Stimulated activated CD4-positive, alpha-beta T cell treated with anti-CD3 and anti-CD28 coated beads, Interleukin-1b, Interleukin-23, amount 100 ng/mL, for 24 hours (primary cell): Measurements from ENCODE around the gene NFE2.
A peak's percentile ranks its signal among the peaks of the same experiment; 100 is the strongest.

Experiments used
- DNase-seq, 4 experiments: peaks; one replicate each; pipeline ENCODE4 v3.0.0-alpha.2; 2020; ENCODE audit warnings: low read depth in 4 of 4, low spot score in 1 of 4

The NFE2 gene

DNA sequence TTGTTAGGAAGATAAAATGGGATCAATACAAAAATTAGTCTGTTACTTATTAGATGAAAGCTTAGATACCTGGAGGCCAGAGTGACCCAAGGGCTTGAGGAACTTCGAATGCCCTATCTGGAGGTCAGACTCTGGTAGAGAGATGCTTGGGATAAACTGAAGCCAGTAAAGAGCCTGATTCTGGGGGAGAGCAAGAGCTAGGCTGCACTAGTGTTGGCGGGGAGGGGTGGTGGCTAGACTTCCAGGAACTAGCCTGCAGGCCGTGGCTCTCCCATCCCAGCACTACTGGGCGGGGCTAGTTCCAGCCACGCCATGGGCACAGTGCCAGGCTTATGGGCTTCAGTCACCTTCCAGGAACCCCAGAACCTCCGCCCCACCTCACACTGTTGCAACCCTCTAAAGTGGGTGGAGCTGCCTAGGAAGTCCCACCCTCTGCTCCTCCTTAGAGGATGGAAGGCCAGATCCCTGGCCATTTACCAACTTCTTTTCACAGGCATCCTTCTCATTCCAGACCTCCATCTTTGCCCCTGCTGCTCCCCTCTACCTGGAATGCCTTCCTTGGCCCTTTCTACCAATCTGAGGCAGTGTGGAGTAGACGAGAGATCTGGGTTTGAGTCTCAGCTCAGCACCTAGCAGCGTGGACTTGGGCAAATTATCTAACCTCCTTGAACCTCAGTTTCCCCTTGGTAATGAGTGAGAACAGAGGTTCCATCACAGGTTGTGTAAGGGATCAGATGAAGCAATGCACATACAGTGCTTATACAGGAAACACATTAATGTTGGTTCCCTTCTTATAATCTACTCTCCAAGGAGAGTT lies 6.3 kb upstream of the NFE2 start:
- no peak for DNase-seq

DNA sequence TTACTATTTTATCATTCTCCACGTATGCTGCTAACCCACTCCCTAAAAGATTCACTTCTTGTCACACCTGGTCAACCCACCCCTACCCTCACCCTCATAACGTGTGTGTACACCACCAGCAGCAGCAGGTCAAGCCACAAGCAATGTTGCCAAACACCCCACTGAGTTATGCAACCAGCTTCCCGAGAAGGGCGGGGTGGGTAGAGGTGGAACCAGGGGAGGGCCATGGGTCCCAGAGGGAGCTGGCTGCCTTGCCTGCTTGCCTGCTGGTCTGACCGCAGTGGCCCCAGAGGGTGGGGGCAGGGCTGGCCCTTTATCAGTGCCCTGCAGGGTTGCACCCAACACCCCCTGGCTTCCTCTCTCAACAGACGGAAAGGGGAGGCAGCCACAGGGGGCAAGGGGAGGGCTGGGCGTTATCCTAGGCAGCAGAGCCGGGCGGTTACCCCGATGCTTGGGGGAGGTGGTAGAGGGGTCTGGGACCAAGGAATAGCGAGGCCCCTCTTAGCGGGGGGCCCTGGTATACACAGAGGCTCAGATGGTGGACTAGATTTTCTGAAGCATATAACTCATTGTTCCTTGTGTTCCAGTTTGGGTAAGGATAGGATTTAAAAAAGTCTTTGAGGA lies 3.5 kb upstream of the NFE2 start:
- no peak for DNase-seq

DNA sequence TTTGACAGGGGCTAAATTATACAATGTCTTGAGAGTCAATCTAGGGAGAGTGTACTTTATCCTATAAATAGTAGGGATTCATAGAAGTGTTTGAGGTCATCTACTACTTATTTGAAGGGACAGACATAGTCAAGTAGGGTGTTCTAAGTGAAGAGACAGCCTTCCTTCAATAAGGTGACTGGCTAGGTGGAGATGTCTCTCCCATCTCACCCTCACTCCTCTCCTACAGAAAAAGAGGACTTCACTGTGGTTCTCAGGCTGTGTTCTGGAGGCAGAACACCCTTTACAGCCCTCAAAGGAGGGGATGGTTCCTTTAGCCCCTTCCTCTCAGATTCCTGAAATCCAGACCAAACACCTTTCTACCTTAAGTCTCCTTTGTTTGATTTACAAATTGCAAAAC lies 2.8 kb upstream of the NFE2 start:
- DNase-seq = no peak

DNA sequence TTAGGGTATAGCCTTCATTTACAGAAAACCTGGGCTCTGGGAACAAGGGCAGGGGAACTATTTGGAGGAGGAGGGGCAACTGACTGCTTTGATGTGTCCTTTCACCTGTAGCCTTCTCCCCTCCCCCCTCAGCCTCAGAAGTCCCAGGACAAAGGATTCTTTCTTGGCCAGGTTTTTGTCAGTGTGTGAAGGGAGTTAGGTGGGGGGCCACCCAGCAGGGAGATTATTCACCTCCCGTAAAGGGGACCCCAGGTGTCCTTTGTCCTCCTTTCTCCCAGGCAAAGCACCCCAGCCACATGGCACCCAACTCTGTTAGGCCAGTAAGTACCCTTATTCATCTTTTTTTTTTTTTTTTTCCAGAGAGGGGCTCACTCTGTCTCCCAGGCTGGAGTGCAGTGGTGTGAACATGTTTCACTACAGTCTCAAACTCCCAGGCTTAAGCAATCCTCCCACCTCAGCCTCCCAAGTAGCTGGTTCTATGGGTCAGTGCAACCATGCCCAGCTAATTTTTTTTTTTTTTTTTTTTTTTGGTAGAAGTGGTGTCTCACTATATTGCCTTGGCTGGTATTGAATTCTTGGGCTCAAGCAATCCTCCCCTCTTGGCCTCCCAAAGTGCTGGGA lies 723 bp upstream of the NFE2 start:
- no peak for DNase-seq

DNA sequence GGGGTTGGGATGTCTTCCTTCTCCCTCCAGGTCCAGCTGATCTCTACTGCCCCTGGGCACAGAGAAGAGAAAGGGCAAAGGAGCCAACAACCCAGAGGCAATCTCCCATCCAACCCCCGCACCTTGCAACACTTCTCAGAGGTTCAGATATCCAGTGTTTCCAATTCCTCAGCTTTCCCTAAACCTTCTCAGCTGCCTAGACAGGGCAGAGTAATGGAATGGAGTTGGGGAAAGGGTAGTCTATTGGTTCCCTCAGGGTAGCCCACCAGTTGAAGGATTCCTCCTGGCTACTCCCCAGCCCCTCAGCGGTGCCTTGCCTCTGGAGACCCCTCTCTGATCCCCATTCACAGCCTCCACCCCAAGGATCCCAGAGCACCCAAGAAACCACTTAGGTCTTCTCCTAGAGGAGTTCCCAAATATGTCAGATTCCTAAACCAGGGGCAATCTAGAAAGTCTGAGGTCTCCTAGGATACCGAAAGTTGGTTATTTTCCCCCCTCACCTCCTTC lies 537 bp downstream of the NFE2 start:
- DNase-seq = no peak

DNA sequence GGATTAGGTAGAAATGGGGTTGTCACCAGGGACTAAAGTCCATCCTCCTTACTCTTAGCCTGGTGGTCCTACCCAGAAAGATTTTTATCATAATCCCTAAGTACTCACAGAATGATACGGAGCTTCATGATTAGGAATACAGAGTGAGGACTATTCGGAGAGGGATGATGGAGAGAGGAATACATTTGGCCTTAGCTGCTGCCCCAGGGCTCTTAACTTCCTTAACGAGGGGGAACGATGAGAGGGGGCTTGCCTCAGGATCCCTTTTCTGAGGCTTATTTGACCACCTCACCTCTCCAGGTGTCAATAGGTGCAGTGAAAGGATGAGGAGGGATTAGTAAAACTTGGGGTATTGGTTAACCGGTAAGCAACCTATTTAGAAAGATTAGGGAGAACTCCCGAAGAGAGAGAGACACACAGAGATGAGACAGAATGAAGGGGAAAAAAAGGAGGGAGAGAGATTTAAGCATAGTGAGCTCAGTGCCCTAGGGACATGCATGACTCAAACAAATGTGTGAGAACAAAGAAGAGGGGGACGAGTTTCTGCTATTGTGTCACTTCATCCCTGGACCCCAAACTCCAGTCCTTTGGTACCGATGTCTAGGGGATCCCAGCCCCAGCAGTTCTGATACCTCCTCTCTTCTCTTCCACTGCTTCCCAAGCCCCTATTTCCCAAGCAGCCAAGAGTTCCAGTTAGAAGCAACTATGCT lies 1.1 kb downstream of the NFE2 start:
- DNase-seq = no peak

DNA sequence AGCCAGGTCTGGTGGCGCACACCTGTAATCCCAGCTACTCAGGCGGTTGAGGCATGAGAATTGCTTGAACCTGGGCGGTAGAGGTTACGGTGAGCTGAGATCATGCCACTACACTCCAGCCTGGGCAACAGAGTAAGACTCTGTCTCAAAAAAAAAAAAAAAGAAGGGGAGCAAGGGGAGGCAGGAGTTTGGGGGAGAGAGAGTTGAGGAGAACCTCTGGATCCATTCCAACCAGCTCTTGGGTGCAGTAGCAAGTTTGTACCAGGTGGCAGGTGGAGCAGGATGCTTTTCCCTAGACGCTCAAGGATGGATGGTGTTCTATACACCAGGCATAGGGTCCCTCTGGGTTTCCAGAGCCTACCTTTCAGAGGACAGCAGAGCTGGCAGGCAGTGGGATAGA lies 1.9 kb downstream of the NFE2 start:
- DNase-seq = no peak

DNA sequence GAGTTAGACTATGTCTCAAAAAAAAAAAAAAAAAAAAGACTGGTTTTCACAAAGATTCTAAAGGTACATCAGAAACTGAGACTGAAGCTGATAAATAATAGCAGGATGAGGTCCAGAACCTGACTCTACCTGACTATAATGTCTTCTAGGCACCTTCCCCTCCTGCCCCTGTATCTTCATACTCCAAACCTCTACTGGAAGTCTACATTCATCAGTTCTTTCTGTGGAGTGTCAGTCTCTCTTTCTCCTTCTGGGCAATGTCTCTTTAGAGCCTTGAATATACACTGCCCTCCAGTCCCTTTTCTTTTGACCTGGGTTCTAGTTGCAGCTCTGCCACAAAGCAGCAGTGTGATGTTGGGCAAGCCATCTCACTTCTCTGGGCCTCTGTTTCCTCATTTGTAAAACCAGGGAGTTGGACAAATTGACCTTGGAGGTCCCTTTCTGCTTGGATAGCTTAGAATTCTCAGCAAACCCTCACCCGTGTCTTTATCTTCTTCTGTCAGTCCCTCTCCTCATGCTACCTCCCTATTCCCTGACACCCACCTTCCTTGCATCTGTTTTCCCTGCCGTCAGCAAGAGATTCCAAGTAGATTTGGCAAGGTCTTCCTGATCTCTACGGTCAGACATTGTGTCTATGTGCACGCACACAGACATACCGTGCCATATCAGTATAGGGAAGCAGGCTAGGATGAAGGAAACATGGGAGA lies 4.3 kb downstream of the NFE2 start:
- no peak for DNase-seq

DNA sequence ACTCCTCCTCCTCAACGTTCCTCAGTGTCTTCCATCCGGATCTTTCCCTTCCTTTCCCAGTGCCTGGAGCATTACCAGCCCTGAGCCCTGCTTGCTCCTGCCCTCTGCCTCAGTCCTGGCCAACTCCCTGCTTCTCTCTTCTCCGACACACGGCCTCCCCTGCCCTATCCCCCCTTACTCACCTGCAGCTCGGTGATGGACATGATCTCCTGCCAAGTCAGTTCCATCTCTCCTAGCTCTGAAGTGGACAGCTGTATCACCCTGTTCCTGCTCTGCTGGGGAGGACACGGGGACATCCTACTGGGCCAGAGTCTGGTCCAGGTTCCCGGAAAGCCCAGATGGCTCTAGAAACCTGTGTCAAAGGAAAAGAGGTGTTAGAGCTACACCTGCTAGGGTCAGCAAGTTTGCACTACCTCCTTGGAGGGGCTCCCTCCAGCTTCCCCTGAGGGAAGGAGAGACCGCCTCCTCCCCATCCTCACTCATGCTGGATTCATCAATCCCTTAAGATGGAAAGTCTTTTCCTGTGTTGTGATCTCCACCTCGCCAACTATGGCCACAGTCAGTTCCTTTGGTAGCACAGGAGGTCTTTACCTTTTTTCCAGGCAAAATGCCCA lies 5.8 kb downstream of the NFE2 start:
- DNase-seq = no peak

DNA sequence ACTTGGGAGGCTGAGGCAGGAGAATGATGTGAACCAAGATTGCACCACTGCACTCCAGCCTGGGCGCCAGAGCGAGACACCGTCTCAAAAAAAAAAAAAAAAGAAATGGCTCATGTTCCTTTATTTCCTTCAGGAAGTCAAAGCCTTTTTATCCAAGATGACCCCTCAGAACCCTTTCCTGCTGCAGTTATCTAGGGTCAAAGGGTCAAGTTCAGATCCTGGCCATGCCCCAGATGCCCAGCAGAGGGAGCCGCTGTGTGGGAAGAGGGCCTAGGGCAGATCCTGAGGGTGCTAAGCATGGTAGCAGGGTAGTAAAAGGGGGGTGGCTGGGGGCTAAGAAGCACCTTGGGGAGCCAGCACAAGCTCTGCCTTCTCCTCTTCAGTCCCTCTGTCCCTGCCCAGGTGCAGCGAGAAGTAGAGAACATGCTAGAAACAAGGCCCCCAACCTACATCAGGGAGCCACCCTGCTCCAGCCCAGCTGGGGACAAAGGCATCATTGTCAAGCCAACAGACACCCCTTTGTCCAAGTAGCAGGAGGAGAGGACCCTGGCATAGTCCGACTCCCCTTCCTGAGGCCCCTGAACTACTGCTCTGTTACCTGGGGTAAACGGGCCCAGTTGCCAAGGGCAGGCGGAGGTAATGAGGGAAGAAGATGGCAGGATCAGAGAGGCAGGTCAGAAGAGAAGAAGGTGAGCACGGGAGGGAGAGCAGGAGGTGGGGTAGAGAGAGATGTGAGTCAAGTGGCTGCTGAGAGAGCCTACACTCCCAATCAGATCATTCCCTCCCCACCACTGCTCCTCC lies 6.5 kb downstream of the NFE2 start:
- peak in 1 of 4 experiments; percentile 46 for DNase-seq

DNA sequence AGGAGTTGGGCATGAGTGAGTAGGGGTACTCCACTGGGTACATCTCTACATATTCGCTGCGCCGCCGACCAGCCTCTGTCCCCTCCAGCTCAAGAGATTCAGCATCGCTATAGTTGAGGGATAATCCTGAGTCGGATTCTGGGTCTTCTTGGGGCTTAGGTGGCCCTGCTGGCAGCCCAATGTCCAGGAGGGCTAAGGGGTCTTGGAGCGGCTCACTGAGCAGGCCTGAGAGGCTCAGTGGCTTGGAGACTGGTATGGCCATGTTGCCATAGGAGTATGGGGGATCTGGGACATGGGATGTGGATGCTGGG lies 7.9 kb downstream of the NFE2 start:
- DNase-seq = no peak

DNA sequence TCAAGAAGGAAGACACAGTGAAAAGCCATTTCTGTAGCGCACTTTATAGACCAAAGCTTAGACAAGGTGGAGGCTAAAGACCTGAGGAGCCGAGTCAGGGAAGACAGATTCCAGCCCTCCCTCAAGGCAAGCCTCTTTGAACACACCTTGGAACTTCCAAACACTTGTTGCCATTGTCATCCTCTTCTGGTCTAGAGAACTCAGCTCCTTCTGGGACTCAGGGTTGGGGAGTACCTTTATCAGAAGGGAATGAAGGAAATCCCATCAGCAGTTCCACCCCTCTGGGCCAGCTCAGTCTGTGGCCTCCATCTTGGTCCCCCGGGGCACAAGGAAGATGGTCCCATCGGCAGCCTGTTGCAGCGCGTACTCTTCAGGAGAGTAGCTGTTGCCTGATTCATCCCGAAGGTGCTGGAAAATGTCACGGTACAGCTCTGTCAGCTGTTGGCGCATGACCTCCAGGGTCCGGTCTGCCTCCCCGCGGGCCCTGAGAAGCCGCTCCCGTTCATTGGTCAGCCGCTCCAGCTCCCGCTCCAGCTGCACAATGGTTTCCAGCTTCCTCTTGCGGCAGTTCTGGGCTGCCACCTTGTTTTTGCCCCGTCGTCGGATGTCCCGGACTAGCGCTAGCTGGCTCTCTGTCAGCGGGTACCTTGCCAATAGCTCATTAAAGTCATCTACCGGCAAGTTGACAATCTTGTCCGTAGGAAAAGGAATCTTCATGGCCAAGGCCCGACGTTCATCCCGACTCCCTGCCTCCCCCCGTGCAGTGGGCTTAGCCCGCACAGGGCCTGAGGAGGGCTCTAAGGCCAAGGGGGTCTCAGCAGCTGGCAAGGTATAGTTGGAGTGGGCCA lies 8.5 kb downstream of the NFE2 start:
- DNase-seq = no peak

DNA sequence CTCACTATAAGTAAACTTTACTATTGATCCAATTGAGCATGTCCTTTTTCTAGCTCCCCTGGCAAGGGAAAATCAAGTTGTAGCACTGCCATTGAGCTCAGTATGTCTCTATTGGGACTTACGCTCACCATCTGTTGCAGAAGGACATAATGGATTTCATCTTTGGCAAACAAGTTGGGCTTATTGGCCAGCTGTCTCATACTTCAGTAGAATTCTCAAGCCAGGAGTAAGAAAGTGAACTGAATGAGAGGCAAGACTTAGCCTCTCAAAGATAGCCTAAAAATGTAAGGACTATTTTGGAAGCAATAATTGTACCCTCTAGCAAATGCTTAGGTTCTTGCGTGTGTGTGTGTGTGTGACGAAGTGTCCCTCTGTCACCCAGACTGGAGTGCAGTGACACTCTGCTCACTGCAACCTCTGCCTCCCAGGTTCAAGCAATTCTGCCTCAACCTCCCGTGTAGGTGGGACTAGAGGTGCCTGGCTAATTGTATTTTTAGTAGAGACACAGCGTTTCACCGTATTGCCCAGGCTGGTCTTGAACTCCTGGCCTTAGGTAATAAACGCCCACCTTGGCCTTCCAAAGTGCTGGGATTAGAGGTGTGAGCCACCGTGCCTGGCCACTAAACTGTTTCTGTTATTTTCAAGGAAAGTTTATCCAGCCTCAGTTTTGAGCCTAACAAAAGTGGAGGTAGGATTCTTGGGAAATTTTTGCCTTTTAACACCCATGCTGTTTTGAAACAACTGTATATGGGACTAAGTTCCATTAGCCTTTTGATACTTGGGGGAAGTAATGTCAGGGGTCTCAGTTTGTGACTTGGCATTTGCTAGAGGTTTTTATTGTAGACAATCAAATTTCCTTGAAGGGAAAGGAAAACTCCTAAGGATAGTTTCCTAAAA lies 13.3 kb downstream of the NFE2 start:
- DNase-seq = no peak

DNA sequence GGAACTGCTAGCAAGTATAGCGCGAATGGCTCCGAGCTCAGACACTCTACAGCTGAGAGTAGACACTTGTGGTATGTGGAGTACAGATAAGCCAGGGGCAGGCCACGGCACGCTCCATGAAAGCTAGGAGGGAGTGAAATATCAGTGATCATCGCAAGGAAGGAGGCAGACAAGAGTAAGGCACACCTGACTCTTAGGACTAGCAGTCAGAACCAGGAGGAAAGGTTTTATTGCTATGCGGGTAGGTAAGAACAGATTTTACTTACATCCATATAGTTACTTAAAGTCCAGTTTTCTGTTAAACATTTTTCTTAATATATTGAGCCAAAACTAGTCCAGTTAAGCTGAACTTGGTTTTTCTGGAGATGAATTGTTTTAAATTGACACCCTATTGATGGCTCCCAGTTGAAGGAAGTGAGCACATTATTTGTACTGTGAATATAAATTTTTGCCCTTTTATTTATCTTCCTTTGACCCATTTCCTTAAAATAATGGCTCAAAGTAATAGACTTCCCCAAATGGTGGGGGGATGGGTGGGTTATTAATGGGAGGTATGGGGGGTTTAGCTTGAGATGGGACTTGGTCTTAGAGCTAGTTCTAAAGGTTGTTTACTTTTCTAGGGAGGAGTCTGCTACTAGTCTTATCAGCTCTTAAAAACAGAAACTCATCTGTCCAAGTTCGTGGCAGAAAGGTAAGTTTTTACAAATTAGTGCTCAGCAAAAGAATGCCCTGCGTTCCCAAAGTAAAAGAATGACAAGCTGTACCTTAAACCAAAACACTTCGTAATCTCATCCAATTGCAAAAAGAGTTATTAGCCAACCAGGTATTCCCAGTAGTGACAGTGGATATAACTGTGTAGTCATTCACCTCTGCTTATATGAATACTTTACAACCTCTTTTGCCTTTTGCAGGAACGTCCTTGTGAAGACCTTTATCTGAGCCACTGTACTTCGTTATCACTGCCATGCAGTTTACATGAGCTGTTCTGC lies 14.5 kb downstream of the NFE2 start:
- DNase-seq = no peak

DNA sequence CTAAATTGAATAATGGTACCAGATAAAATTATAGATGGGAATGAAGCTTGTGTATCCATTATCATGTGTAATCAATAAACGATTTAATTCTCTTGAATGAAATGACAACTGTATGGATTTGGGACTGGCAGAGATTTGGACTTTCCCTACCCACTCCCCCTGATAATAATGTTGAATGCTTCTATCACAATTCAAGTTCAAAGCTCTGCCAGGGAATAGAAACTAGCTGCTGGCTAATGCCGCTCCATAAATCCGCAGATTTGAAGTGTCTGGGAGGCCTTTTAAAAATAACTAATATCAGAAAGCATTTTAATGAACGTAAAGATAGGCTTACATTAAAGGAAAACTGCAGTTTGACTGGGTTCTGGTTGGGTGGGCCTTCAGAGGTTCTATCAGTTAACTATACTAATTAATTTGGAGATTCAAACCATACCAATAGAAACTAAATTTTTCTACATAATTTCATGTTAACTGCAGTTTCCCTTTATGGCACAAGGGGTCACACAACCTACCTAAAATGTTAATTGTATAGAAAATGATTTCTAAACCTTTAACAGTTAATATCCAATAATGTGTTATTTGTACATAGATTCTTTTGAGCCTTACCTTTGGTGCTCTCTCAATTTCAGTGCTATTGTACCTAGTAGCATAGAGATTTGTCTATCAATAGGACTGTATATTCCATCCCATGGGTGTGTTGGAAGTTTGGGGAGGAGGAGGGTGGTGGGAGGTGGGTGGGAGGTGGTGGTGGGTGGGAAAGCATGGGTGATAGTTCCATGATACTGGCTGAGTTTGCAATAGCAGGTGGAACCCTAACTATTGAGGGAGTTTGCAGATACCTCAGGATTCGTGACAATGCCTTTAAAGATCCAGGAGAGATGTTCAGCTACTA lies 15.4 kb downstream of the NFE2 start:
- DNase-seq = no peak
